Muscle of back (tissue), 11 donors: ENCODE data around the gene UBXN11. TPM values are rescaled to one million over a fixed set of nuclear protein-coding genes. Genes with fewer than 3 reads are reported as not detected.
A peak's percentile ranks its signal among the peaks of the same experiment; 100 is the strongest.

Experiments
- DNase-seq, 3 donors: peaks; one replicate each; pipeline versions ENCODE4 v3.0.0 to v3.0.0-alpha.2; 2013
- polyA plus RNA-seq, 10 donors: library from polyadenylated mRNA; unstranded; fragments of 120-200 nt; gene quantifications; one replicate each; pipeline ENCODE4 v1.2.1, GENCODE V29; 2013; ENCODE audit not compliant: insufficient read length in 10 of 10

The UBXN11 gene
- polyA plus RNA-seq, 10 donors: 5.2 to 13.8 (median 8.0) TPM

DNA sequence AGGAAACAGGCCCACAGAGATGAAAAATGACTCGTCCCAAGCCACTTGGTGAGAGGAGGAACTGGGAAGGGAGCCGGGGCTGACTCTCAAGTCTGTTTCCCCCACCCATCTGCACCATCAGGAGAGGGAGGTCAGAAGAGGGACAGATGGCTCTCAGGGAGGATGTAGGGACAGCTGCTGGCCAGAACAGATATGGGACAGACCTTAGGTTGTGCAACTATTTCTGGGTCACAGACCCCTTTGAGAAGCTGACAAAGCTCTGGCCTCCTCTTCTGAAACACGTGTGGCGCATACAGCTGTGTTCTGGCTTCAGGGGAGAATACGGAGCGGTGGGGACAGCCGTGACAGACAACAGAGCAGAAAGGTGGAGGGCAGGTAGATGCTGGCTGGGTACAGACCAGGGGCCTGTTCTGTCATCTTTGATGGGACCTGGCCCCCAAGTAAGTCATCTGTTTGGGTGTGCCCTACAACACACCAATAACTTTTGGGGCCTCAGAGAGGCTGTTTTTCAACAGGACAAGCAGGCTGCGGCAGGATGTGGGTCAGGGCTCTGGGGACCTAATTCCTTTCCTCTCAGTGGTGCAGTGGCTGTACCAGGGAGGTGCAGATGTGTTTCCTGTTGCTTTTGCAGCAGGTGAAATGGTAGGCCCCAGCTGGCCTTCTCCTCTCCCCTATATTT, 19.3 kb downstream of the UBXN11 start:
- peak in 1 of 3 donors; percentile 66 for DNase-seq

DNA sequence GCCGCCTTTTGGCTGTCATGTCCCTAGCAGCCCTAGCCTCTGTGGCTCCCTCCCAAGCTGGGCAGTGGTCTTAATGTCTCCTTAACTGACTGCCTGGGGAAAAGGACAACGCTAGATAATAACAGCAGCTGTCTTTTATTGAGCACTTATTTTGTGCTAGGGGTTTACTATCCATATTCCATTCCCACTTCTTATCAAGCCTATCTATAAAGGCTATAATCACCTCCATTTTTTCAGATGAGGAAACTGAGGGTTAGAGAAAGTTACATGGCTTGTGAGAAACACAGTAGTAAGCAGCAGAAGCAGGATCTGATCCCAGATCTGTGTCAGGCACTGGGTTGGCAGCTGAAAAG, 20.4 kb downstream of the UBXN11 start:
- DNase-seq: no peak

DNA sequence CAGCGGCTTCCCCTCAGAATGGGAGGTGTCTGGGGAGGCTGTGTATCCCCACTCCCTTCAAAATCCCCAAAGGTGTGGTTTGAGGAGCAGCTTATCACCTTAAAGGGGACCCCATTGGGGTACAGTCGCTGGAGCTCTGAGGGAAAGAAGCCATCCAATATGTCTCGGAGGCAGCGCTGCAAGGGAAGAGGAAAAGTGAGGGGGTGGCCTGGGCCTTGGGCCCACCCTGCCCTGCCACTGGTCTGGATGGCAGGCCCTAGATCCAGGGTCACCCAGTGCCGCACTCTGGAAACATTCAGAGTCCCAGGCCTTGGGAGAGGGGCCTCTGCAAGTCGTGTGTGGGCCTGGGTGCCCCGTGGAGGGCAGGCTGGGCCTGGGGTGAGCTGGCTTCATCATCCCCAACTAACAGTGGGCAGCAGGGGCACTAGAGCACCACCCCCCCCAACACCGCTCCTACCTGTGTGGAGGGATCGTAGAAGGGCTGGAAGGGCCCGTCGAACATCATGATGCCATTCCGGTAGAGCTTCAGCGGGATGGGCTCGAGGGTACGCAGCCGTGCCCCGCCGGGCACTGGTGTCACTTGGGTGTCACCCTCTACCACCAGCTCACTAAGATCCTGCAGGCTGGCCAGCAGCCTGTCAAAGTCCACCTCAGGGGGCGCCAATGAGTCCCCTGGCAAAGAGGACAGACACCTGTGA, 20.9 kb downstream of the UBXN11 start:
- DNase-seq: no peak

DNA sequence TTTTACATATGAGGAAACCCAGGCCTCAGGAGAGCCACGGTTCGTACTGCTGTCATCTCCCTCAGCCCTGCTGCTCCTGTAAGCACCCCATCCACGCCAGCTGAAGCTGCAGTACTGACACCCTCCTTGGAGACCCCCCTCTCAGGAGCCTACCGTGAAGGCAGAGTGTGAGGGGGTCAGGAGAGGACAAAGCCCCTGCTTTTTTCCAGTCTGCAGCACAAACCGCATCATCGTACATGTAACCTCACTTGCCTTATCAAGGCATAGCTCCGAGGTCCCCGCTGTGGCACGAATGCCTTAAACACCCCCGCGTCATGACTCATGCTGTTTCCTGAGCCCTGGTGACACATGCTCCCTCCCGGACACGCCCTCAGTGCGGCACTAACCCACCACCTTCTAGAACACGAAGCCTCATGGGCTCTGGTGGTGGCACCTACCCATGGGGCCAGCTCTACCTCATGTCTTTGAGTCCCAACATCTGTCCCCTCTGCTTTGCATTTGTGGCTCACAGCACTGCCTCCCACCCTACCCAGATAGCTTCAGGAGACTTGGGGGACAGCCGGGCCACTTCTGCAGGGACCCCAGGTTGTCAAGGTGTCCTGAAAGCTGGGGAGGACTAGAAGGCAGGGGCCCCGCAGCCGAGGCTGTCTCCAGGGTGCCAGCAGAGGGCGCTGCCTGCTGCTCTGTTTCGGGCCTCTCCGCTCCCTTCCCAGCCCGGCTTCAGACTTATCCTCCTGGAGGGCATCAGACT, 21.7 kb downstream of the UBXN11 start:
- DNase-seq: peak in 1 of 3 donors; percentile 73

DNA sequence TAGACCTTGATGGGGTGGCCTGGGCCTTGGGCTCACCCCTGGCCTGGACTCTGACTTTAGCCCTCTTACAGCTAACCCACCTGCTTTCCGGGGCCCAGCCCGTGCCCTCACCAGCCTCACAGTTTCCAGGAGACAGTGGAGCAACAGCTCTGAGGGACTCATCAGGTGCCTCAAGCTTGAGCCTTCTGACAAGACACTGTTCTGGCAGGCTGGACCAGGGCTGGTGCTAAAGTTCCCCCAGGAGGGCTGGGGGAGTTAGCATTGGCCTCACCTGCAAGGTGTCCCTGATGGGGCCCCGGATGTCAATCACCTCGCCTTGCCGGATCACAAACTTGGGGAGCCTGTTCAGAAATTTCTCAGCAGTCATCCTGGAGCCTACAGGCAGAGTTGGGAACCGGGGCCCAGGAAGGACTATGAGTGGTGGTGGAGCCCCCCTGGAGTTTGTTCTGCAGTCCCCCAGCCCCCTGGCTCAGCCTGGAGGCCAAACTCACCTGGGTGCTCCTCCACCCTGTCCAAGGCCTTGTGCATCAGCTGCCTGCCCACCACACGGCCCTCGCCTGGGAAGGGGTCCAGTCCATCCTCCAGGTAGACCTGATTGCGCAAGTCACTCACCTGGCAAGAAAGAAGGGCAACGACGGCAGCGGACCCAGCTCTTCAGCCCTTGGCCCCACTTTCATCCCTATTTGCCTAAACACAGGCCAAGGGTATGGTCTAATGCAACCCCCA, 22.4 kb downstream of the UBXN11 start:
- DNase-seq: no peak

DNA sequence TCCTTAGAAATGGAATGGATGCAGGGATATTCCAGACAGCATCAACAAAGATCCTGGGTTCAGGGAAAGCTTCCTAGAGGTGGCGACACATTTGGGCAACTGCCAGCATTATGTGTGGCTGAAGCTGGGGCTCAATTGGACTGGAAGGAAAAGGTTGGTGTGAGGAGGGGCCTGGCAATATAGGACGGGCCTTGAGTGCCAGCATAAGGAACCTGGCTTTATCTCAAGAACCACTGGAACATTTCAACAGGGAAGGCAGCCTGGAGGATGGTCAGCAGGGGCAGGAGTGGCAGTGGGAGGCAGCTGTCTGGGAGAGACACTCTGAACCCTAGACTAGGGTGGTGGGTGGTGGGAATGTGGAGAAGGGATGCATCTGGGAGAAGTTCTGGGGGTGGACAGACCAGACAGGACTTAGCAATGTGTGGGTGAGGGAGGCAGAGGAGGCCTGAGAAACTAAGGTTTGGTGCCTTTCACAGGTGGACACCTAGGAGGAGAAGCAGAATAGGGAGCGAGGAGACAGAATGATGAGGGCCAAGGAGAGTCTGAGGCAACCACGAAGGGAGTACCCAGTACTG, 23.1 kb downstream of the UBXN11 start:
- no peak for DNase-seq

DNA sequence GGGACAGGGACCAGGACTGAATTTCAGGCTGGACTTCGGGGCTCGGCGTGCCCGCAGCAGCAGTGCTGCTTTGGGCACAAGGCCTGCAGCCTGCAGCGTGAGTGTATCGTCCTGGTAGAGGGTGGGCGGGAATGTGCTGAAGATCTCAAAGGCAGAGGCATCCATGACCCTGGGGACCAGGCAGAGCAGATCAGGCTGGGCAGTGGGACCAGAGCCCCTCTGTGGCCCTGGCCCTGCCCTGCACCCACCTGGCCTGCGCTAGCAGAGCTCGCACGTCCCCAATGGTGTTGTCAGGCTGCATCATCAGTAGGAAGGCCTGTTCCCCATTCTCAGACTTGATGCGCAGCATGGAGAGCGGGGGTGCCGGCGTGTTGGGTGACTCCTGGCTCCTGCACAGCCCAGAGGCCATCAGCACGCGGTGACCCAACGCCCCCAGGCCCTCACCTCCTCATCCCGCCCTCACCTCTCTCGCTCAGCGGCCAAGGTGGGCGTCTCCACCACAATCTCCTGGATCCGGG, 24.0 kb downstream of the UBXN11 start:
- DNase-seq: no peak

DNA sequence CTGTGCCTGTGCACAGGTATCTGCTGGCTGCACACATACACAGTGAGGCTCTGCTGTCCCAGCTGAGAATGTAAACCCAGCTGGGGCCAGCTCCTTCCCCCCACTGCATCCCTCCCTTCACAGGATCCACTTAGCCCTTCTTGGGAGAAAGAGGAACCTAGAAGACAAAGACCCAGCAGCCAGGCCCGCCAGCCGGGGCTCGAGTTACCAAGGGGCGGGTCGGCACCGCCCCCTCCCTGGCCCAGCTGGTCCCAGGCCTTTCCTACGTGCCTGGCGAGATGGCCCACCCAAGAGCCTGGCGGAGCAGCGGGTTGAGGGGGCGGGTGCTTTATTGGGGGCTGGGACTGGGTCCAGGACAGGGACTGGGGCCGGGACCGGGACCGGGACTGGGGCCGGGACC, 24.5 kb downstream of the UBXN11 start:
- peak in 2 of 3 donors; percentile 35 to 73 for DNase-seq

DNA sequence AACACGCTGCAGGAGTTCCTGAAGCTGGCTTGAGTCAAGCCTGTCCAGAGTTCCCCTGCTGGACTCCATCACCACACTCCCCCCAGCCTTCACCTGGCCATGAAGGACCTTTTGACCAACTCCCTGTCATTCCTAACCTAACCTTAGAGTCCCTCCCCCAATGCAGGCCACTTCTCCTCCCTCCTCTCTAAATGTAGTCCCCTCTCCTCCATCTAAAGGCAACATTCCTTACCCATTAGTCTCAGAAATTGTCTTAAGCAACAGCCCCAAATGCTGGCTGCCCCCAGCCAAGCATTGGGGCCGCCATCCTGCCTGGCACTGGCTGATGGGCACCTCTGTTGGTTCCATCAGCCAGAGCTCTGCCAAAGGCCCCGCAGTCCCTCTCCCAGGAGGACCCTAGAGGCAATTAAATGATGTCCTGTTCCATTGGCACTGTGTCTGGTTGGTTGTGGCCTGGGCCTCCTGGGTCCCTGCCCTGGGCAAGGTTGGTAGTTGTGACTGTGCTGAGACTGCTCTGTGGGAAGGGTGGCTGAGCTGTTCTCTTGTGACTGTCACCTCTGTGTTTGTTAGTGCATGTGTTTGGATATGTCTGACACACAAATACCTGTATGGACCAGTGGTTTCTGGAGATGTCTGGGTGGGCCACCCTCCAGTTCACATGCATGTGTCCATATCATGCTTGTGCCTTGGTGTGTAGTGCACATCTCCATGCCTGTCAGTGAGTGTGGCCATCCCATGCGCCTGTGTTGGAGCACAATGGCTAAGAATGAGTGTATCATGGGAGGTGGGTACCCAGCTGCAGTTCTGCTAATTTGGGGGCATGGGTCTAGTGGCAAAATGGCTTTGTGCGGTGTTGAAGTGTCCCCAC, 25.1 kb downstream of the UBXN11 start:
- no peak for DNase-seq

DNA sequence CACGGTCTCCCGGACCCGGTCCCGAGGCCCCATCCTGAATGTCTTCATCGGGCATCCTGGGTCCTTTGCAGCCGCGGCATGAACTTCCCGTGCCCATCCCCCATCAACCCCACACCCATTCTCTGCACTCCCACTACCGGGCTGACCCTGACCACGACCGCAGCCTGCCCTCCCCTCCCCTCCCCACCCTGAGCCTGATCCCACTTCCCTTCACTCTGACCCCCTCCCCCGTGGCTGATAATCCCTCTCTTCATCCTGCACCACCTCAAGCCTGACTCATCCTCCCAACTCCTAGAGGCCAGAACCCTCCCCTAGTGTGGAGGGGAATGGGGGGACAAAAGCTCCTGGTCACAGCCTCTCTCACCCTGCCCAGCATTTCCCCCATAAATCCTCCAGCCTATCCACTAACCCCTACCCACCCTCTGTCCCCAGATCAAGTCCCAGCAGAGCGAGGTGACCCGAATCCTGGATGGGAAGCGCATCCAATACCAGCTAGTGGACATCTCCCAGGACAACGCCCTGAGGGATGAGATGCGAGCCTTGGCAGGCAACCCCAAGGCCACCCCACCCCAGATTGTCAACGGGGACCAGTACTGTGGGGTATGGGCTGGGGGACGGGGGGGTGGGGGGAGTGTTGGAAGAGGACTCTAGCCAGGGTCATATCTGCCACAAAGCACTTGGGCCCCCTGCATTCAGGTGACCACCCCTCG, 25.9 kb downstream of the UBXN11 start:
- peak in 1 of 3 donors; percentile 44 for DNase-seq

DNA sequence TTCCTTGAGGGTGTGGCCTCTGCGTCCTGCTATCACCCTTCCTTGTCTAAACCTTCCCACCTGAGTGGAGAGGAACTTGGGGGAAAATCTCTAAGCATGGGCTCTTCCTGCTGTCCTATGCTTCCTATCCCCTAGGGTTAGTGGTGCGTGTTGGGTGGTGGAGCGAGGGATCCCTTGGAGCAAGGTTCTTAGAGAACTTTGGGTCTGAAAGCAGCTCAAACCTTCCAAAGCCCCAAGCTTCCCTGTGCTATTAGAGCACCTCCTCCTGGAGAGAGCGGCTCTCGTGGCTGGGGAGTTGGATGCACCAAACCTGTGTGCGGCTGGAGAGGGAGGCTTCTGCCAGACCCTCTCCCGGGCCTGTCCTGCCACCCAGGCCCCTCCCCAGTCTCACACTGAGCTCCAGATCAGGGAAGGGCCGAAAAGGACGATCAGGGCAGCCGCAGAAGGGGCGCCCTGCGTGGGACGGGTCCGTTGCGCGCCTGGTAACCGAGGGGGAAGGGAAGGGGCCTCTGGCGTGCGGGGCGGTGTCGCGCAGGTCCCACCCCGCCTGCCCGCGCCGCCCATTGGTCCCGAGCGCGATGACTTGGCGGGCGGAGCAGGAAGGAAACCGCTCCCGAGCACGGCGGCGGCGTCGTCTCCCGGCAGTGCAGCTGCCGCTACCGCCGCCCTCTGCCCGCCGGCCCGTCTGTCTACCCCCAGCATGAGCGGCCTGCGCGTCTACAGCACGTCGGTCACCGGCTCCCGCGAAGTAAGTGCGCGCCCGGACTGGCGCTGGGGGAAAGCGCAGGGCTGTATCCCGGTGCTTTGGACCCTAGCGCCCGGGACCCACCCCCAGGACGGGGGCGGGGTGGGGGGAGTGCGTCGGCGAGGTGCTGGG, 26.7 kb downstream of the UBXN11 start, which contains the start of gene SH3BGRL3:
SH3BGRL3 (plus strand) TSS at position 631 of the 877 bp plus-strand sequence; CDS start at position 701, 70 bp downstream.
- DNase-seq: peak; percentile 80 to 96 (median 90)

DNA sequence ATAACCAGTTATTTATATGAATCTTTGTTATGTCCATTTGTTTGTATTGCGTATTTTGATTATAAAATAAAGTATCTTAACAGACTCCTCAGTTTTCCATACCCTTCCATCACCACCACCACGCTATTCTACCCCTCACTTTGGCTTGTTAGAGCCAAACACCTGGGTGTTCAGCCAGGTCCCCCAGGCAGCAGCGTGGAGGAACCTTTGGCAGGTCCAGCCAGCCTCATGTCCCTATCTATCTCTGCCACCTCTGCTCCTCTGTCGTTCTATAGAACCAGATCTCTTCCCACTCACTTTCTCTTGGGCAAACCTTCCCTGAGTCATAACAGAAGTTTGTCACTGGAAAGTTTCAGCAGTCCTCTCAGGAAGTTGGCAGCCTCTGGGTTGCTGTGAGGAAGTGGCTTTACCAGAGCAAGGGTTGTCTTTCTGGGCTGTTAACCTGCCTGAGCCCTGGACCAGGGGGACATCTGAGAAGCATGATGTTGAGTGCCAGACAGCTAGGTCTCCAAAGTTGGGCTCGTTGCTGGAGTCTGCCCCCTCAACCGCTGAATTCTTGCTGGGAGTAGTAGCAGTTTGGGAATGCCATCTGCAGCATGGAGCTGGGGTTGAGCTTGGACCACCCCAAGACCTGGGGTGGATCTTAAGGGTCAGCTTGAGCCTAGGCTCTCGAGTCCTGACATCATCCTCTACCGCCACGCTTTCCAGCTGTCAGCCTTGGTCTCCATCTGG, 27.5 kb downstream of the UBXN11 start:
- DNase-seq: peak in 1 of 3 donors; percentile 49

DNA sequence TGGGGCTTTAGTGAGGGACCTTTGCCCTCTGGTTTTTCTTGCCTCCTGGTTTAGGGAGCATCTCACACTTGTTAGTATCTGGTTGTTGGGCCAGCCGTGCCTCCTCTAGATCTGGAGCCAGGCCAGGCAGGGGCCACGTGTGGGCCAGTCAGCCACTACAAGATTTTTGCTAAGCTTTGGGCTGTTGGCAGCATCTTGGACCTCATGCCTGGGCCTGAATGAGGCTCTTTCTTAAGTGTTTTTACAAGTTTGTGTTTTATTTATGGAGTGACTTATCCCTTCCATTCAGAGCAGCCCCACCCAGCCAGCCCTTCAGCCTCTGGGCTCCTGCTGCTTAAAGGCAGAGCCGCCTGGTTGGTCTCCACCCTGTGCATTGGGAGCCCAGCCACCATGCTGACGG, 28.1 kb downstream of the UBXN11 start:
- no peak for DNase-seq

DNA sequence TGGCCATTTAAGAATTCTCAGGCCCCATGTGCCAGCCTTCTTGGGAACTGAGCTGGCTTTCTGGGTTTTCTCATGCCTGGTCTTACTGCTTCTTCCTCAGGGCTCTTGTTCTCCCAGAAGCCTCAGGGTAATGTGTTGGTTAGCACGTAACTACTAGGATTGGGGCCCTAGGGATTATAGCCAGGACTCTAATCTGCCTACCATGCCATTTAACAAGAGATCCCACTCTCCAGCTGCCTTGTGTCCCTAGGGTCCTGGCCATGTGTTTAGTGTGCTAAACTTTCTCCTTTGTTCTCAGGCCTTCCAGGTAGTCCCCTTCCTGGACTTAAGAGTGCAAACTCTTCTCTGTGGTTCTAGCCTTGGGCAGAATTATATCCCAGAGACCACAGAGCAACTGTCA, 28.7 kb downstream of the UBXN11 start:
- no peak for DNase-seq

DNA sequence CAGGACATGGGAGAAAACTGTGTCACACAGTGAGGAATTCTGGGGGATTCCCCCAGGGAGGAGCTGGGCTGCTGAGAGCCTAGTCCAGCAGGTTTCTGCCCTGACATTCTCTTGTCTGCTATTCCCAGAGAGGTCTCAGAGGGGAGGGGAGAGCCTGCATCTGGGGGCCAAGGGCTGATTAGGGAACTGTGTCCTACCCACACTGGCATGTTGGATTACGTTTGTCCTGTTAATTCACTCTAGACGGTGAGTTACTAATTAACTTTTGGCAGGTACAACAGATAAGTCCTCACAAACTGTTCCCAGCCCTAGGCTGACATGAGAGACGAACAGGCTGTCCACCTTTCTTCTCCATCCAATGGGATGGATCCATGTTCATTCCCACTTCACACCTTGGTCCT, 29.2 kb downstream of the UBXN11 start:
- DNase-seq: no peak

DNA sequence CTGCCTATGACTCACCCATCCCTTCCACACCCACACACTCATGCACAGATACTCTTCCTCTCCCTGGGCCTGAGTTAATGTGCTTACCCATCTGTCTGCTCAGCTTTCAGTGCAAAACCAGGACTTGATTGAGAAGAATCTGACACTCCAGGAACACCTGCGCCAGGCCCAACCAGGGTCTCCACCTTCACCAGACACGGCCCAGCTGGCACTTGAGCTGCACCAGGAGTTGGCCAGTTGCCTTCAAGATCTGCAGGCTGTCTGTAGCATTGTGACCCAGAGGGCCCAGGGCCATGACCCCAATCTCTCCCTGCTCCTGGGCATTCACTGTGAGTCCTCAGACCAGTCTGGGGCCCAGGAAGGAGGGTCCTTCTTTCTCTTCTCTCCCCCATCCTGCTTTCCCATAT, 30.0 kb downstream of the UBXN11 start:
- DNase-seq: no peak

DNA sequence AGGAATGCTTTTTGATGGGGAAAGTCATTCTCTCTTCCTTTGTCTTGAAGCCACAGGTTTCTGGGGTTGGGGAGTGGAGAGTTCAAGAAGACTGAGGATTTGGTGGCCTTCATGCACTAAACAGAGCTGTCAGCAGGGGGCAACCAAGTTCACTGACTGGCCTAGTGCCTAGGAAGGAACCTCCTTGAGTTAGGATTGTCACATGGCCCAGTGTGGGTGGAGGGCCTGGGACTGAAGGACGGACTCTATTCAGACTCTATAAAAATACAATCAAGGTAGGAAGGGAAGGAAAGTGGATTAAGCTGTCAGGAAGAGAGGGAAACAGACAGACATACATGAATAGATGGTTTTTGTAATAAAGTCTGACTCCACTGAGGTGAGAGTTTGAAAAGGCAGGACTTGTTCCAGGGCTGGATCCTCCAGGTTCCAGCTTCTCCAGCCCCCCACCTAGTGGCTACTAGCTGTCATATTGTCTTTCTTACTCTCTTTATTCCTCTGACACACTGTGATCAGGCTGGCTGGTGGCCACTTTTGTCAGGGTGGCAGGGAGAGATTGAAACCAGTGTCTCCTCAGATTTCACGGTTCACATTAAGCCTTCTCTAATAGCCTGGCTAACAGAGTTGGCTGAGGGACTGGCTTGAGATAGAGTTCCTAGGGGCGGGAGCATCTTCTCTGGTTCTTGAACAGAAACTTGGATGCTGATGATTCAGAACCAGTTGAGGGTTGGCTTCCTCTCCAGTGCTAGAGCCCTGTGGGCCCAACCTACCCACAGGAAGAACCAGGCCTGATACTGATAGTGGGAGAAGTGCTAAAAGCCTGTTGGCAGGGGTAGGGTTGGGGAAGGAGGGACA, 30.6 kb downstream of the UBXN11 start:
- DNase-seq: peak; percentile 84 to 92 (median 87)
